H1 (cell line): ENCODE data around the gene KHDRBS1. TPM values are rescaled to one million over a fixed set of nuclear protein-coding genes. Genes with fewer than 3 reads are reported as not detected.

ENCODE experiments used
- CTCF ChIA-PET: fragments of 300-600 bp; sonication (Branson Sonifier 250); formaldehyde crosslinking; loops from one replicate; lab custom pipeline; 2021; ENCODE audit not compliant: partially characterized antibody; lab: Charles Lee
- POLR2A ChIA-PET: fragments of 300-600 bp; sonication (Branson Sonifier 250); formaldehyde crosslinking; loops from one replicate; lab custom pipeline; 2021; ENCODE audit warnings: inconsistent platforms; ENCODE audit not compliant: partially characterized antibody; lab: Charles Lee
- DNase-seq, 2 experiments: peaks; one replicate each; pipeline versions ENCODE4 v3.0.0 to v3.0.0-alpha.2; 2010 to 2022; ENCODE audit warnings: low spot score in 2 of 2, low read depth in 1 of 2, mixed read lengths in 1 of 2
- FAIRE-seq: peaks from 2 replicates; lab custom pipeline; 2011; peaks lifted over from hg19 to GRCh38; lab: Jason Lieb, UNC
- H2AFZ ChIP-seq: 2 replicates; pipeline ENCODE4 v1.8.1; 2012; ENCODE audit warnings: low read length, inconsistent platforms
- H2AK5ac ChIP-seq: 2 replicates; pipeline ENCODE4 v1.6.1; 2013; ENCODE audit warnings: low read depth, low read length
- H2BK120ac ChIP-seq: replicated peaks from 2 replicates; pipeline ENCODE3; 2013; ENCODE audit warnings: low read depth, low read length, inconsistent platforms
- H2BK12ac ChIP-seq: 2 replicates; pipeline ENCODE4 v1.6.1; 2013; ENCODE audit warnings: low read depth, low read length
- H2BK15ac ChIP-seq: 2 replicates; pipeline ENCODE4 v1.6.1; 2013; ENCODE audit warnings: low read length
- H2BK20ac ChIP-seq: 2 replicates; pipeline ENCODE4 v1.6.1; 2013; ENCODE audit warnings: low read length
- H2BK5ac ChIP-seq: 2 replicates; pipeline ENCODE4 v1.6.1; 2013; ENCODE audit warnings: low read depth, low read length
- H3K14ac ChIP-seq: 2 replicates; pipeline ENCODE4 v1.6.1; 2013; ENCODE audit warnings: inconsistent platforms; ENCODE audit not compliant: insufficient read length
- H3K18ac ChIP-seq: 2 replicates; pipeline ENCODE4 v1.6.1; 2013; ENCODE audit warnings: low read length; ENCODE audit errors: extremely low read depth
- H3K23ac ChIP-seq: 2 replicates; pipeline ENCODE4 v1.6.1; 2013; ENCODE audit warnings: inconsistent platforms; ENCODE audit not compliant: insufficient read length
- H3K23me2 ChIP-seq: 2 replicates; pipeline ENCODE4 v1.6.1; 2013; ENCODE audit warnings: low read depth, low read length
- H3K27ac ChIP-seq: 2 replicates; pipeline ENCODE4 v1.6.1; 2011; ENCODE audit warnings: low read depth, low read length, inconsistent platforms
- H3K27me3 ChIP-seq, 4 experiments: replicated peaks in 1 of 4; 1 replicate in 1 of 4; 2 replicates in 3 of 4; pipeline versions ENCODE4 v1.6.1 to v1.8.1; 2011 to 2013; ENCODE audit warnings: low read length in 3 of 4, mild to moderate bottlenecking in 3 of 4, inconsistent platforms in 2 of 4, mixed read lengths in 2 of 4, moderate library complexity in 1 of 4; ENCODE audit not compliant: control insufficient read depth in 3 of 4, insufficient read depth in 3 of 4; ENCODE audit errors: extremely low read depth in 1 of 4
- H3K36me3 ChIP-seq, 4 experiments: 2 replicates each; pipeline versions ENCODE4 v1.6.1 to v1.8.1; 2011 to 2013; ENCODE audit warnings: mild to moderate bottlenecking in 4 of 4, low read length in 3 of 4, moderate library complexity in 2 of 4, control low read depth in 1 of 4, inconsistent platforms in 1 of 4; ENCODE audit not compliant: insufficient read depth in 4 of 4, control insufficient read depth in 2 of 4
- H3K4ac ChIP-seq: replicated peaks from 2 replicates; pipeline ENCODE3; 2013; ENCODE audit warnings: low read length, low read depth, mixed read lengths, inconsistent platforms; ENCODE audit not compliant: insufficient read length
- H3K4me1 ChIP-seq, 4 experiments: replicated peaks in 1 of 4; 1 replicate in 1 of 4; 2 replicates in 3 of 4; pipeline versions ENCODE4 v1.6.1 to v1.8.1; 2011 to 2013; ENCODE audit warnings: low read length in 3 of 4, inconsistent platforms in 2 of 4, mixed read lengths in 1 of 4; ENCODE audit not compliant: insufficient read depth in 4 of 4, control insufficient read depth in 3 of 4
- H3K4me2 ChIP-seq, 2 experiments: 2 replicates each; pipeline versions ENCODE4 v1.6.1 to v1.8.1; 2011 to 2013; ENCODE audit warnings: low read depth in 2 of 2, low read length in 2 of 2, control low read depth in 1 of 2, inconsistent platforms in 1 of 2, mild to moderate bottlenecking in 1 of 2; ENCODE audit not compliant: insufficient read depth in 1 of 2
- H3K4me3 ChIP-seq, 4 experiments: fragments of 200-600, 300-600 bp in 1 of 4; sonication (generic), shearing (Covaris generic), sonication (Bioruptor Twin) in 1 of 4; 2 replicates each; pipeline versions ENCODE4 v1.5.1 to v1.8.1; 2011 to 2016; ENCODE audit warnings: low read length in 4 of 4, low read depth in 3 of 4, control low read depth in 2 of 4, inconsistent platforms in 2 of 4, mild to moderate bottlenecking in 2 of 4, mixed read lengths in 1 of 4, moderate library complexity in 1 of 4; ENCODE audit not compliant: insufficient read depth in 2 of 4; ENCODE audit errors: extremely low read depth in 1 of 4
- H3K56ac ChIP-seq: replicated peaks from 2 replicates; pipeline ENCODE3; 2013; ENCODE audit warnings: low read depth, mild to moderate bottlenecking, mixed read lengths, low read length, inconsistent platforms; ENCODE audit not compliant: insufficient read length
- H3K79me1 ChIP-seq: 2 replicates; pipeline ENCODE4 v1.6.1; 2013; ENCODE audit warnings: low read depth, low read length, control low read depth
- H3K79me2 ChIP-seq, 2 experiments: 2 replicates each; pipeline versions ENCODE4 v1.6.1 to v1.8.1; 2012 to 2013; ENCODE audit warnings: low read length in 2 of 2, mild to moderate bottlenecking in 2 of 2, inconsistent platforms in 1 of 2; ENCODE audit not compliant: insufficient read depth in 2 of 2, control insufficient read depth in 1 of 2
- H3K9ac ChIP-seq, 4 experiments: replicated peaks in 1 of 4; 1 replicate in 1 of 4; 2 replicates in 3 of 4; pipeline versions ENCODE4 v1.6.1 to v1.8.1; 2011 to 2013; ENCODE audit warnings: low read depth in 3 of 4, low read length in 3 of 4, control low read depth in 2 of 4, mild to moderate bottlenecking in 2 of 4, moderate library complexity in 2 of 4, inconsistent platforms in 1 of 4; ENCODE audit errors: extremely low read depth in 1 of 4
- H3K9me3 ChIP-seq, 2 experiments: 2 replicates each; pipeline versions ENCODE4 v1.6.1 to v1.8.1; 2012 to 2013; ENCODE audit warnings: mild to moderate bottlenecking in 2 of 2, moderate library complexity in 2 of 2, control low read depth in 1 of 2, inconsistent platforms in 1 of 2, low read depth in 1 of 2, low read length in 1 of 2, mixed read lengths in 1 of 2; ENCODE audit not compliant: insufficient read depth in 2 of 2
- H4K20me1 ChIP-seq, 2 experiments: replicated peaks in 1 of 2; 2 replicates each; pipeline versions ENCODE3 to v1.8.1; 2011 to 2013; ENCODE audit warnings: inconsistent platforms in 2 of 2, low read length in 2 of 2, mild to moderate bottlenecking in 1 of 2; ENCODE audit not compliant: insufficient read depth in 2 of 2, control insufficient read depth in 1 of 2
- H4K5ac ChIP-seq: 2 replicates; pipeline ENCODE4 v1.6.1; 2013; ENCODE audit warnings: low read length, low read depth, mixed read lengths, inconsistent platforms; ENCODE audit not compliant: insufficient read length
- H4K8ac ChIP-seq: 2 replicates; pipeline ENCODE4 v1.8.0; 2013; ENCODE audit warnings: mild to moderate bottlenecking, moderate library complexity, low read length, inconsistent platforms; ENCODE audit not compliant: insufficient read depth; ENCODE audit errors: extremely low read depth
- H4K91ac ChIP-seq: replicated peaks from 2 replicates; pipeline ENCODE3; 2013; ENCODE audit warnings: low read length, mixed read lengths, inconsistent platforms; ENCODE audit not compliant: insufficient read length
- BCL11A ChIP-seq, 2 experiments: IDR thresholded peaks; one replicate each; pipeline ENCODE4 v1.6.1; 2011; ENCODE audit warnings: low read depth in 2 of 2, low read length in 2 of 2, mild to moderate bottlenecking in 2 of 2
- EGR1 ChIP-seq: IDR thresholded peaks from 2 replicates; pipeline ENCODE4 v1.6.1; 2011; ENCODE audit warnings: low read depth, low read length, borderline replicate concordance
- JUN ChIP-seq: IDR thresholded peaks from 2 replicates; pipeline ENCODE4 v1.6.1; 2011; ENCODE audit warnings: low read depth, mild to moderate bottlenecking, improper control_type of control experiment, low read length
- SIN3A ChIP-seq, 2 experiments: IDR thresholded peaks in 1 of 2; conservative IDR thresholded peaks in 1 of 2; 2 replicates each; pipeline ENCODE4 v1.6.1; 2011 to 2012; ENCODE audit warnings: low read length in 2 of 2, improper control_type of control experiment in 1 of 2, low read depth in 1 of 2, mild to moderate bottlenecking in 1 of 2
- SP1 ChIP-seq: IDR thresholded peaks from 2 replicates; pipeline ENCODE4 v1.6.1; 2011; ENCODE audit warnings: low read depth, low read length
- SRF ChIP-seq: IDR thresholded peaks from 2 replicates; pipeline ENCODE4 v1.6.1; 2011; ENCODE audit warnings: mild to moderate bottlenecking, low read depth, low read length, moderate library complexity
- WGBS, 2 experiments: shearing (Covaris generic) in 1 of 2; methylation state at CpG; one replicate each; pipeline versions ENCODE4 v1.1.6 to v1.1.7; 2013 to 2015; ENCODE audit warnings: low lambda C conversion rate in 2 of 2, mixed read lengths in 2 of 2, inconsistent platforms in 1 of 2, low coverage in 1 of 2, missing lambda C conversion rate in 1 of 2; ENCODE audit not compliant: insufficient replicate concordance in 2 of 2, insufficient coverage in 1 of 2, insufficient read length in 1 of 2; ENCODE audit errors: extremely low coverage in 1 of 2, missing lambda C conversion rate in 1 of 2; 5-methylcytosine and 5-hydroxymethylcytosine counted together
- polyA plus RNA-seq, 7 experiments: library from polyadenylated mRNA; depleted of rRNA in 3 of 7; stranded (reverse) in 5 of 7; unstranded in 2 of 7; fragments of >200 nt in 5 of 7; fragments of 200-250 nt in 2 of 7; gene quantifications; 1 replicate in 5 of 7; 2 replicates in 1 of 7; 4 replicates in 1 of 7; pipeline versions ENCODE4 v1.2.1 to v1.2.3, GENCODE V29; 2011 to 2013; ENCODE audit warnings: missing spikeins in 2 of 7, mixed read lengths in 2 of 7
- total RNA-seq: library from RNA; stranded (reverse); fragmentation: NEBNext Ultra II Directional; extraction: Animal tissue kit (Norgen Biotek cat#: 25700); gene quantifications from 2 replicates; pipeline ENCODE4 v1.2.1, GENCODE V29; 2021

KHDRBS1 gene
- total and polyA plus RNA-seq, 2 of the 8 experiments (the other 6 are each of a cell fraction or from before 2014, with no cell fraction given) = 53.8 to 284 TPM

- H4K8ac ChIP-seq = no peak overlapping the region
Observed at GRCh38 chr1:32032275-32032615, 18.6 kb downstream of the KHDRBS1 start.

More at GRCh38 chr1:32032275-32032615, 18.6 kb downstream of the KHDRBS1 start:
- no peaks in the 10 kb centered on the region for H3K23me2 ChIP-seq
- H2AK5ac ChIP-seq = no peak overlapping the region
- WGBS, 2 experiments = 91% methylated on average over 2 of the region's 2 CpGs; no CpG with 5 or more reads in 1 of the 2 experiments
- H3K23ac ChIP-seq = no peak overlapping the region
- H2BK120ac ChIP-seq = no peak overlapping the region
- no peak for DNase-seq
- no peak overlapping the region for H4K5ac ChIP-seq
- no peak overlapping the region for H3K4me3 ChIP-seq
- H3K9me3 ChIP-seq = no peaks in the 10 kb centered on the region
- TF ChIP-seq SIN3A (conservative IDR thresholded peaks at IDR 0.05 in 1 of 2, IDR thresholded peaks at IDR 0.05 in 1 of 2; ENCODE audit: low read depth in 1 of 2, low read length in 2 of 2) (no peak), SRF (no peak), BCL11A (IDR thresholded peaks at IDR 0.05; ENCODE audit: low read depth in 2 of 2, low read length in 2 of 2) (no peak), JUN (no peak), EGR1 (no peak), SP1 (no peak)
- H3K4me2 ChIP-seq = no peak overlapping the region
- no peak overlapping the region for H3K9ac ChIP-seq
- no peak overlapping the region for H3K14ac ChIP-seq
- no peaks in the 10 kb centered on the region for H3K27me3 ChIP-seq
- H2BK15ac ChIP-seq = no peak overlapping the region
- no peak overlapping the region for H2AFZ ChIP-seq
- no peak overlapping the region for H3K18ac ChIP-seq
- no peak overlapping the region for H2BK5ac ChIP-seq
- H3K56ac ChIP-seq = no peak overlapping the region
- CTCF ChIA-PET = interaction anchor here (1.1 kb wide), 1 partner anchor 16 kb away, joined by 3 read pairs; no protein-coding TSS in a partner anchor
- H3K4me1 ChIP-seq = no peaks in the 10 kb centered on the region
- H4K91ac ChIP-seq = no peak overlapping the region
- peaks cover 22% of the 10 kb centered on the region in 2 experiments for H4K20me1 ChIP-seq
- H3K79me1 ChIP-seq = peaks cover 7% of the 10 kb centered on the region
- no peak for FAIRE-seq
- POLR2A ChIA-PET = interaction anchor here (0.8 to 2.1 kb wide), 2 partner anchors 8 to 19 kb away, joined by 3 to 6 read pairs; partner anchors contain the start of gene KHDRBS1
- peaks cover 8 to 84% of the 10 kb centered on the region in 2 experiments for H3K79me2 ChIP-seq
- H3K27ac ChIP-seq = no peak overlapping the region
- no peak overlapping the region for H3K4ac ChIP-seq
- H3K36me3 ChIP-seq = peaks cover 19 to 54% (median 43%) of the 10 kb centered on the region in 4 experiments
- no peak overlapping the region for H2BK20ac ChIP-seq
- no peak overlapping the region for H2BK12ac ChIP-seq
